Gastroesophageal sphincter (tissue), 4 donors: ENCODE measurements around the gene CAMSAP1. TPM values are rescaled to one million over a fixed set of nuclear protein-coding genes. Genes with fewer than 3 reads are reported as not detected.

Experiments
- ATAC-seq: fragments of 150-250 bp; one replicate; pipeline ENCODE4 v1.9.1; 2016; ENCODE audit warnings: mild to moderate bottlenecking, moderate library complexity
- H3K27ac ChIP-seq, 4 donors: fragments of 200-600 bp; sonication (generic) in 3 of 4; 1 replicate in 3 of 4; 2 replicates in 1 of 4; pipeline ENCODE4 v1.5.1; 2016 to 2019
- H3K27me3 ChIP-seq: fragments of 200-600 bp; sonication (generic); one replicate; pipeline ENCODE4 v1.5.1; 2019
- H3K36me3 ChIP-seq, 2 donors: fragments of 200-600 bp; sonication (generic); one replicate each; pipeline ENCODE4 v1.5.1; 2019; ENCODE audit warnings: control low read depth in 1 of 2
- H3K4me1 ChIP-seq, 3 donors: fragments of 200-600 bp; sonication (generic); 1 replicate in 2 of 3; 2 replicates in 1 of 3; pipeline ENCODE4 v1.5.1; 2016 to 2019; ENCODE audit warnings: control low read depth in 2 of 3
- H3K4me3 ChIP-seq, 2 donors: fragments of 200-600 bp; sonication (generic); one replicate each; pipeline ENCODE4 v1.5.1; 2019; ENCODE audit warnings: mild to moderate bottlenecking in 1 of 2, moderate library complexity in 1 of 2
- H3K9me3 ChIP-seq, 3 donors: fragments of 200-600 bp; sonication (generic); one replicate each; pipeline ENCODE4 v1.5.1; 2017 to 2019; ENCODE audit warnings: control low read depth in 2 of 3
- CTCF ChIP-seq, 4 experiments: fragments of 200-600 bp in 2 of 4; fragments of 450-650 bp in 2 of 4; sonication (generic) in 1 of 4; IDR thresholded peaks; one replicate each; pipeline ENCODE4 v1.5.1; 2017 to 2019; ENCODE audit warnings: antibody characterized with exemption in 4 of 4, mild to moderate bottlenecking in 2 of 4, moderate library complexity in 2 of 4
- EP300 ChIP-seq: sonication (generic); formaldehyde crosslinking; IDR thresholded peaks from one replicate; pipeline ENCODE4 v1.6.1; 2017; ENCODE audit warnings: antibody characterized with exemption, mild to moderate bottlenecking
- POLR2A ChIP-seq, 2 donors: fragments of 450-650 bp; IDR thresholded peaks; one replicate each; pipeline ENCODE4 v1.6.1; 2017; ENCODE audit warnings: antibody characterized with exemption in 2 of 2, mild to moderate bottlenecking in 2 of 2, moderate library complexity in 1 of 2
- POLR2AphosphoS5 ChIP-seq: sonication (generic); formaldehyde crosslinking; IDR thresholded peaks from one replicate; pipeline ENCODE4 v1.6.1; 2017; ENCODE audit warnings: antibody characterized with exemption
- WGBS, 2 donors: methylation state at CpG; one replicate each; pipeline ENCODE4 v1.1.5; 2018; ENCODE audit warnings: low coverage in 1 of 2; 5-methylcytosine and 5-hydroxymethylcytosine counted together
- total RNA-seq, 4 donors: library from RNA; depleted of rRNA; stranded (reverse); fragments of >200 nt; gene quantifications; one replicate each; pipeline ENCODE4 v1.1.0, GENCODE V29; 2016

Gene CAMSAP1
- total RNA-seq, 4 donors from 2014 or later: 27.5 to 49.2 (median 28.2) TPM

- Histone ChIP-seq H3K9me3 (no peaks in the 10 kb centered on the region), H3K27ac (no peak overlapping the region), H3K36me3 (no peaks in the 10 kb centered on the region), H3K27me3 (peaks cover 89% of the 10 kb centered on the region), H3K4me1 (no peaks in the 10 kb centered on the region), H3K4me3 (no peak overlapping the region)
- 94% methylated on average over 5 of the region's 24 CpGs; no CpG with 5 or more reads in 1 of the 2 donors for WGBS, 2 donors
- no peak for ATAC-seq
- TF ChIP-seq EP300 (no peak), POLR2A (IDR thresholded peaks at IDR 0.05) (no peak), POLR2AphosphoS5 (no peak), CTCF (IDR thresholded peaks at IDR 0.05) (no peak)
Measured at GRCh38 chr9:135782946-135783345, 124.4 kb downstream of the CAMSAP1 start.

- no peak for TF ChIP-seq POLR2AphosphoS5
- no peak for TF ChIP-seq EP300
- no peak for TF ChIP-seq CTCF (IDR thresholded peaks at IDR 0.05)
- no peak for TF ChIP-seq POLR2A (IDR thresholded peaks at IDR 0.05)
- H3K4me3 ChIP-seq: no peak overlapping the region
- peaks cover 71% of the 10 kb centered on the region for H3K27me3 ChIP-seq
- H3K36me3 ChIP-seq: no peaks in the 10 kb centered on the region
- no peak overlapping the region for H3K27ac ChIP-seq
- ATAC-seq: no peak
- H3K4me1 ChIP-seq: no peaks in the 10 kb centered on the region
- WGBS, 2 donors: no CpG with 5 or more reads among the region's 21 CpGs
- H3K9me3 ChIP-seq: no peaks in the 10 kb centered on the region
Measured at GRCh38 chr9:135780626-135781025, 126.7 kb downstream of the CAMSAP1 start.

GRCh38 chr9:135780086-135780485, 127.3 kb downstream of the CAMSAP1 start:
- no peaks in the 10 kb centered on the region for H3K4me1 ChIP-seq
- peaks cover 71% of the 10 kb centered on the region for H3K27me3 ChIP-seq
- H3K4me3 ChIP-seq: no peak overlapping the region
- no peaks in the 10 kb centered on the region for H3K9me3 ChIP-seq
- whole genome bisulfite sequencing, 2 donors: 100% methylated on average over 1 of the region's 16 CpGs; no CpG with 5 or more reads in 1 of the 2 donors
- no peak overlapping the region for H3K27ac ChIP-seq
- TF ChIP-seq POLR2A (IDR thresholded peaks at IDR 0.05) (no peak), POLR2AphosphoS5 (no peak), CTCF (IDR thresholded peaks at IDR 0.05) (no peak), EP300 (no peak)
- no peak for ATAC-seq
- H3K36me3 ChIP-seq: no peaks in the 10 kb centered on the region

- TF ChIP-seq POLR2AphosphoS5: no peak
- TF ChIP-seq CTCF (IDR thresholded peaks at IDR 0.05): no peak
- no peak for TF ChIP-seq EP300
- no peak for TF ChIP-seq POLR2A (IDR thresholded peaks at IDR 0.05)
- Histone ChIP-seq H3K9me3 (no peaks in the 10 kb centered on the region), H3K36me3 (no peaks in the 10 kb centered on the region), H3K4me1 (no peaks in the 10 kb centered on the region), H3K27me3 (peaks cover 71% of the 10 kb centered on the region), H3K27ac (no peak overlapping the region), H3K4me3 (no peak overlapping the region)
- 72 to 100% methylated on average over 2 to 5 of the region's 14 CpGs for WGBS, 2 donors
- ATAC-seq: no peak
Measured at GRCh38 chr9:135779571-135779970, 127.8 kb downstream of the CAMSAP1 start.

- Histone ChIP-seq H3K36me3 (no peaks in the 10 kb centered on the region), H3K9me3 (no peaks in the 10 kb centered on the region), H3K4me3 (no peak overlapping the region), H3K4me1 (no peaks in the 10 kb centered on the region), H3K27ac (no peak overlapping the region), H3K27me3 (peaks cover 70% of the 10 kb centered on the region)
- no peak for TF ChIP-seq POLR2AphosphoS5
- TF ChIP-seq EP300: no peak
- TF ChIP-seq POLR2A (IDR thresholded peaks at IDR 0.05): no peak
- TF ChIP-seq CTCF (IDR thresholded peaks at IDR 0.05): no peak
- WGBS, 2 donors: no CpG with 5 or more reads among the region's 19 CpGs
- no peak for ATAC-seq
Measured at GRCh38 chr9:135778421-135778820, 128.9 kb downstream of the CAMSAP1 start.
